ENCODE data around the gene SELENOT. TPM values are rescaled to one million over a fixed set of nuclear protein-coding genes. Genes with fewer than 3 reads are reported as not detected.

Gene SELENOT
- polyA plus RNA-seq, 3 donors: 210 to 549 (median 492) TPM

GRCh38 chr3:150627557-150627956, 24.4 kb downstream of the SELENOT start:
- peaks cover 38% of the 10 kb centered on the region for H4K20me1 ChIP-seq (ENCODE audit: insufficient read depth, low read length)
- H3K27ac ChIP-seq (ENCODE audit: low read depth in 1 of 2, low read length in 2 of 2): no peak overlapping the region
- peaks cover 60 to 69% of the 10 kb centered on the region in 2 donors for H3K36me3 Mint-ChIP-seq
- intact Hi-C loops (cut with micrococcal nuclease): no loop called here
- H3K9me3 Mint-ChIP-seq: no peaks in the 10 kb centered on the region
- no peak overlapping the region for H3K4me3 ChIP-seq (replicated peaks in 1 of 3; ENCODE audit: low read depth in 2 of 3, low read length in 3 of 3)
- H3K27ac Mint-ChIP-seq: no peak overlapping the region
- H3K4me1 Mint-ChIP-seq: no peaks in the 10 kb centered on the region
- no peak overlapping the region for H2AFZ ChIP-seq (ENCODE audit: insufficient read depth, low read depth, low read length, poor library complexity, severe bottlenecking)
- no CpG with 5 or more reads among the region's 2 CpGs for WGBS (ENCODE audit: insufficient coverage)
- peaks cover 8% of the 10 kb centered on the region for H3K79me2 ChIP-seq (ENCODE audit: insufficient read depth, low read length)
- no peaks in the 10 kb centered on the region for H3K4me1 ChIP-seq (ENCODE audit: control insufficient read depth in 1 of 2, insufficient read depth in 2 of 2, low read length in 2 of 2)
- no peak overlapping the region for H3K4me3 Mint-ChIP-seq
- no peak overlapping the region for H3K4me2 ChIP-seq (replicated peaks; ENCODE audit: extremely low read depth, low read length, poor library complexity, severe bottlenecking)
- no peaks in the 10 kb centered on the region for H3K27me3 ChIP-seq (ENCODE audit: control insufficient read depth in 2 of 2, insufficient read depth in 2 of 2, low read length in 2 of 2)
- TF ChIP-seq CTCF (IDR thresholded peaks at IDR 0.05): no peak
- no peak overlapping the region for H3K9ac ChIP-seq (ENCODE audit: insufficient read depth, low read length, poor library complexity, severe bottlenecking)
- no peaks in the 10 kb centered on the region for H3K27me3 Mint-ChIP-seq (ENCODE audit: low read depth in 3 of 3)
- no peak for DNase-seq
- H3K9me3 ChIP-seq (replicated peaks in 1 of 2; ENCODE audit: control insufficient read depth in 1 of 2, insufficient read depth in 1 of 2, low read length in 2 of 2): no peaks in the 10 kb centered on the region
- peaks cover 60 to 79% of the 10 kb centered on the region in 2 donors for H3K36me3 ChIP-seq (replicated peaks in 1 of 2; ENCODE audit: control insufficient read depth in 1 of 2, insufficient read depth in 2 of 2, low read length in 2 of 2)

- H3K27me3 ChIP-seq (ENCODE audit: control insufficient read depth in 2 of 2, insufficient read depth in 2 of 2, low read length in 2 of 2): no peaks in the 10 kb centered on the region
- DNase-seq: no peak
- peaks cover 39 to 49% of the 10 kb centered on the region in 2 donors for H3K36me3 Mint-ChIP-seq
- no peaks in the 10 kb centered on the region for H3K79me2 ChIP-seq (ENCODE audit: insufficient read depth, low read length)
- intact Hi-C loops (cut with micrococcal nuclease): no loop called here
- H3K4me1 ChIP-seq (ENCODE audit: control insufficient read depth in 1 of 2, insufficient read depth in 2 of 2, low read length in 2 of 2): no peaks in the 10 kb centered on the region
- H3K4me1 Mint-ChIP-seq: peaks cover 6% of the 10 kb centered on the region
- TF ChIP-seq CTCF (IDR thresholded peaks at IDR 0.05): no peak
- H3K9me3 Mint-ChIP-seq: no peaks in the 10 kb centered on the region
- peaks cover 29 to 52% of the 10 kb centered on the region in 2 donors for H3K36me3 ChIP-seq (replicated peaks in 1 of 2; ENCODE audit: control insufficient read depth in 1 of 2, insufficient read depth in 2 of 2, low read length in 2 of 2)
- peaks cover under 1% of the 10 kb centered on the region for H4K20me1 ChIP-seq (ENCODE audit: insufficient read depth, low read length)
- H3K27ac ChIP-seq (ENCODE audit: low read depth in 1 of 2, low read length in 2 of 2): no peak overlapping the region
- no peaks in the 10 kb centered on the region for H3K9me3 ChIP-seq (replicated peaks in 1 of 2; ENCODE audit: control insufficient read depth in 1 of 2, insufficient read depth in 1 of 2, low read length in 2 of 2)
- no peak overlapping the region for H3K4me3 ChIP-seq (replicated peaks in 1 of 3; ENCODE audit: low read depth in 2 of 3, low read length in 3 of 3)
- H2AFZ ChIP-seq (ENCODE audit: insufficient read depth, low read depth, low read length, poor library complexity, severe bottlenecking): no peak overlapping the region
- peaks cover 0 to 3% (median 0%) of the 10 kb centered on the region in 3 donors for H3K27me3 Mint-ChIP-seq (ENCODE audit: low read depth in 3 of 3)
- no peak overlapping the region for H3K4me2 ChIP-seq (replicated peaks; ENCODE audit: extremely low read depth, low read length, poor library complexity, severe bottlenecking)
- 100% methylated on average over 2 of the region's 7 CpGs for WGBS (ENCODE audit: insufficient coverage)
- H3K27ac Mint-ChIP-seq: peak overlapping the region in 1 of 7 donors; percentile 72
- no peak overlapping the region for H3K4me3 Mint-ChIP-seq
- H3K9ac ChIP-seq (ENCODE audit: insufficient read depth, low read length, poor library complexity, severe bottlenecking): no peak overlapping the region
Observed at GRCh38 chr3:150631515-150632221, 28.5 kb downstream of the SELENOT start.
